Epithelial cell of proximal tubule (primary cell): ENCODE measurements around the gene CRELD1. TPM values are rescaled to one million over a fixed set of nuclear protein-coding genes. Genes with fewer than 3 reads are reported as not detected.
A peak's percentile ranks its signal among the peaks of the same experiment; 100 is the strongest.

Source experiments
- DNase-seq: peaks from one replicate; pipeline ENCODE4 v3.0.0-alpha.2; 2011; ENCODE audit warnings: low read depth
- H3K4me3 ChIP-seq: 2 replicates; pipeline ENCODE4 v1.5.1; 2011; ENCODE audit warnings: low read depth, mild to moderate bottlenecking, low read length
- CTCF ChIP-seq: conservative IDR thresholded peaks from 2 replicates; pipeline ENCODE4 v1.5.1; 2012; ENCODE audit warnings: low read depth, mild to moderate bottlenecking, low read length
- total RNA-seq: library from RNA; depleted of rRNA; stranded (reverse); fragments of >200 nt; gene quantifications from 2 replicates; pipeline ENCODE4 v1.2.3, GENCODE V29; 2015

CRELD1 gene
- total RNA-seq, 1 donor from 2014 or later = 36.6 TPM

- TF ChIP-seq CTCF = peak; percentile 21
- H3K4me3 ChIP-seq = no peak overlapping the region
- DNase-seq = no peak
These were observed 23.6 kb downstream of the CRELD1 start for GRCh38 chr3:9957214-9957613.

GRCh38 chr3:9965200-9965875, 31.7 kb downstream of the CRELD1 start:
- no peak for TF ChIP-seq CTCF
- H3K4me3 ChIP-seq = no peak overlapping the region
- DNase-seq = no peak

- TF ChIP-seq CTCF = no peak
- DNase-seq = no peak
- no peak overlapping the region for H3K4me3 ChIP-seq
These were observed 33.2 kb downstream of the CRELD1 start for GRCh38 chr3:9966841-9967240.

- H3K4me3 ChIP-seq = no peak overlapping the region
- no peak for TF ChIP-seq CTCF
- DNase-seq = no peak
These were observed 36.0 kb downstream of the CRELD1 start for GRCh38 chr3:9969632-9970019.

GRCh38 chr3:9970020-9970652, 36.5 kb downstream of the CRELD1 start:
- DNase-seq = no peak
- no peak overlapping the region for H3K4me3 ChIP-seq
- TF ChIP-seq CTCF = no peak

GRCh38 chr3:9976721-9977709, 43.4 kb downstream of the CRELD1 start:
- DNase-seq = peak; percentile 91
- no peak for TF ChIP-seq CTCF
- H3K4me3 ChIP-seq = no peak overlapping the region
